ENCODE data around the gene SCAMP4. TPM values are rescaled to one million over a fixed set of nuclear protein-coding genes. Genes with fewer than 3 reads are reported as not detected.

SCAMP4 gene
- total and polyA plus RNA-seq, 9 of the 15 experiments (the other 6 are each of a cell fraction or from before 2014, with no cell fraction given), result 0.81 to 45.9 (median 12.8) TPM

- TF ChIP-seq SMARCA4 (IDR thresholded peaks at IDR 0.05), result 0 out of 2 replicates have a peak, but pooled peaks have one; percentile 30
- no peak for TF ChIP-seq RNF2 (IDR thresholded peaks at IDR 0.05)
- TF ChIP-seq ZNF583 (CRISPR knock-in tag; IDR thresholded peaks at IDR 0.05), result no peak
- TF ChIP-seq C11orf30 (IDR thresholded peaks at IDR 0.05; ENCODE audit: low read depth), result peak; percentile 70
- 0 out of 2 replicates have a peak, but pooled peaks have one; percentile 39 for TF ChIP-seq ZNF740 (CRISPR knock-in tag; IDR thresholded peaks at IDR 0.05)
- TF ChIP-seq ZNF740 (tag; IDR thresholded peaks at IDR 0.05), result no peak
Observed at GRCh38 chr19:1935484-1936208, 30.4 kb downstream of the SCAMP4 start (continued).

DNA sequence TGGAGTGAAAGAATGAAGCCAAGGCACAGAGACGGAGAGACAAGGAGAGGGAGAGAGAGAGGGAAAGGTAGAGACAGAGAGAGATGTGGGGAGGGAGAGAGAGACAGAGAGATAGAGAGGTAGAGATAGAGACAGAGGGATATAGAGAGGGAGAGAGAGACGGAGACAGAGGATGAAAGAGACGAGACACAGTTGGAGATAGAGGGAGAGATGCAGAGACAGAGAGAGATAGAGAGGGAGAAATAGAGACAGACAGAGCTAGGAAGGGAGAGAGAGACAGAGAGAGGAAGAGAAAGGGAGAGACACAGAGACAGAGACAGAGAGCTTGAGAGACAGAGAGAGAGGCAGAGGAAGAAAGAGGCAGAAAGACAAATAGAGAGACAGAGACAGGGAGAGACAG, 31.2 kb downstream of the SCAMP4 start:
- CTCF ChIA-PET (ENCODE audit: low intra/inter-chr PET ratio), result no interaction called here
- no peaks in the 10 kb centered on the region for H3K27me3 ChIP-seq (ENCODE audit: control insufficient read depth in 2 of 2, insufficient read depth in 2 of 2, low read length in 2 of 2)
- no peak for ATAC-seq
- intact Hi-C loops (cut with micrococcal nuclease), result no loop called here
- H2AFZ ChIP-seq (ENCODE audit: low read depth, low read length), result no peak overlapping the region
- no peak for DNase-seq (ENCODE audit: extremely low read depth in 1 of 4, low spot score in 3 of 4)
- no TSS peak for BruUV-seq (replicated peaks)
- no peak overlapping the region for H3K27ac ChIP-seq (ENCODE audit: extremely low read depth, low read depth, low read length)
- no peaks in the 10 kb centered on the region for H3K9me1 ChIP-seq (ENCODE audit: control insufficient read depth, insufficient read depth, low read length)
- in situ Hi-C loops (cut with MboI), result no loop called here
- H3K36me3 ChIP-seq (ENCODE audit: control insufficient read depth, insufficient read depth, low read length), result no peaks in the 10 kb centered on the region
- peaks cover 2% of the 10 kb centered on the region; the same call in 1 of the 2 replicates for H3K9me3 ChIP-seq (replicated peaks; ENCODE audit: control insufficient read depth, insufficient read depth, low read depth, low read length)
- no peaks in the 10 kb centered on the region for H4K20me1 ChIP-seq (replicated peaks; ENCODE audit: control insufficient read depth, insufficient read depth, low read length)
- H3K4me1 ChIP-seq (replicated peaks in 1 of 2; ENCODE audit: control insufficient read depth in 2 of 2, insufficient read depth in 2 of 2, low read length in 2 of 2), result peaks cover 19 to 51% of the 10 kb centered on the region in 2 experiments
- no peak overlapping the region for H3K4me2 ChIP-seq (ENCODE audit: insufficient read depth, low read length)
- H3K79me2 ChIP-seq (ENCODE audit: control insufficient read depth, insufficient read depth, low read length), result peaks cover 13% of the 10 kb centered on the region
- POLR2A ChIA-PET, result interaction anchor here (0.6 to 1.3 kb wide), 7 partner anchors 9 to 108 kb away, joined by 3 to 5 read pairs (median 4); no protein-coding TSS in a partner anchor
- H3K9ac ChIP-seq (ENCODE audit: insufficient read depth in 1 of 2, low read depth in 2 of 2, low read length in 2 of 2), result no peak overlapping the region
- 86% methylated on average over 1 of the region's 3 CpGs for WGBS (ENCODE audit: insufficient coverage, low coverage, missing lambda C conversion rate)
- no peak overlapping the region for H3K4me3 ChIP-seq
- FAIRE-seq, result no peak
- peak; percentile 23 for TF ChIP-seq ARHGAP35 (IDR thresholded peaks at IDR 0.05; ENCODE audit: partially characterized antibody)
- 0 out of 2 replicates have a peak, but pooled peaks have one; percentile 40 for TF ChIP-seq HLTF (IDR thresholded peaks at IDR 0.05)
- TF ChIP-seq BCLAF1 (IDR thresholded peaks at IDR 0.05; ENCODE audit: borderline replicate concordance in 1 of 2, control insufficient read depth in 1 of 2, low read depth in 2 of 2, low read length in 1 of 2), result peak in 1 of 2 experiments; percentile 40; a peak in 1 of 4 replicates
- peak; percentile 37; the same call in 1 of the 2 replicates for TF ChIP-seq PHB2 (IDR thresholded peaks at IDR 0.05; ENCODE audit: low read depth)
- TF ChIP-seq, protein P1, sequence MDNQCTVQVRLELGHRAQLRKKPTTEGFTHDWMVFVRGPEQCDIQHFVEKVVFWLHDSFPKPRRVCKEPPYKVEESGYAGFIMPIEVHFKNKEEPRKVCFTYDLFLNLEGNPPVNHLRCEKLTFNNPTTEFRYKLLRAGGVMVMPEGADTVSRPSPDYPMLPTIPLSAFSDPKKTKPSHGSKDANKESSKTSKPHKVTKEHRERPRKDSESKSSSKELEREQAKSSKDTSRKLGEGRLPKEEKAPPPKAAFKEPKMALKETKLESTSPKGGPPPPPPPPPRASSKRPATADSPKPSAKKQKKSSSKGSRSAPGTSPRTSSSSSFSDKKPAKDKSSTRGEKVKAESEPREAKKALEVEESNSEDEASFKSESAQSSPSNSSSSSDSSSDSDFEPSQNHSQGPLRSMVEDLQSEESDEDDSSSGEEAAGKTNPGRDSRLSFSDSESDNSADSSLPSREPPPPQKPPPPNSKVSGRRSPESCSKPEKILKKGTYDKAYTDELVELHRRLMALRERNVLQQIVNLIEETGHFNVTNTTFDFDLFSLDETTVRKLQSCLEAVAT (IDR thresholded peaks at IDR 0.05), result 0 out of 4 replicates have a peak, but pooled peaks of 1 of the 2 experiments have one; percentile 15
- TF ChIP-seq TRIM25 (IDR thresholded peaks at IDR 0.05; ENCODE audit: borderline replicate concordance), result 0 out of 2 replicates have a peak, but pooled peaks have one; percentile 81

Data from K562 (cell line).